HT1080 (cell line): ENCODE results near the gene BST1. TPM values are rescaled to one million over a fixed set of nuclear protein-coding genes. Genes with fewer than 3 reads are reported as not detected.

Experiments
- DNase-seq: peaks from one replicate; pipeline ENCODE4 v3.0.0-alpha.2; 2015; ENCODE audit warnings: low read depth
- total RNA-seq: library from RNA; depleted of rRNA; stranded (reverse); fragments of >200 nt; shearing (Covaris generic); gene quantifications from 2 replicates; pipeline ENCODE4 v1.2.3, GENCODE V29; 2014

The BST1 gene
- total RNA-seq, 1 experiment from 2014 or later = 0.43 TPM

DNA sequence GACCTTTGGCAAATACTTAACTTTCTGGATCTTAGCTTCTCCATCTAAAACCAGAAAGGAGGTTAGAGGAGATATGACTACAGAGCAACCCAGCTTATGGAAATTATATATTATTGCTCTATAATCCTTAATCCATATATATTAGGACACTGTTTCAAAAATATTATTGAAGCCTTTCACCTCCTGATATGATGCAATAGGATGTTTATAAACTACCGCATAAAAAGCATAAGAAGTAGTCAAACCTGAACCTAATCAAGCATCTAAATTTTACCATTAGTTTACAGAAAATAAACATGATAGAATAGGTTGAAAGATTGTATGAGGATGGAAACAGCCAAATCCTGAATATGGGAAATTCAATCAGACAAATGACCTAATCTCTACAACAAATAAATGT, 26.8 kb upstream of the BST1 start:
- no peak for DNase-seq

DNA sequence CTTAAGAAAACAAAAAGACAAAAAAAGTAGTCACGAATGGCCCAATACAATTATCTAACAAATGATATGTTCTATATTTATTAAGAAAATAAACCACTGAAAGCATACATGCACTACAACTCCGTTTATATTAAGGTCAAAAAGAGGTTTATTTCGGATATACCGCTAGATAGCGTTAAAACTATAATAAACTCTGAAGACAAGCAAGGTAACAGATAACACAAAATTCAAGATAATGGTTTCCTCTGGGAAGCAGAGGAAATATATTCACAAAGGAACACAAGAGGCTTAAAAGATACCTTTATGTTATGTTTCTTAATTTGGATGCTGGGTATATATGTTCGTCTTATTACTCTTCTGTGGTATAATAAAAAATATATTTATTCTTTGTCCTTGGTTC, 26.0 kb upstream of the BST1 start:
- no peak for DNase-seq

DNA sequence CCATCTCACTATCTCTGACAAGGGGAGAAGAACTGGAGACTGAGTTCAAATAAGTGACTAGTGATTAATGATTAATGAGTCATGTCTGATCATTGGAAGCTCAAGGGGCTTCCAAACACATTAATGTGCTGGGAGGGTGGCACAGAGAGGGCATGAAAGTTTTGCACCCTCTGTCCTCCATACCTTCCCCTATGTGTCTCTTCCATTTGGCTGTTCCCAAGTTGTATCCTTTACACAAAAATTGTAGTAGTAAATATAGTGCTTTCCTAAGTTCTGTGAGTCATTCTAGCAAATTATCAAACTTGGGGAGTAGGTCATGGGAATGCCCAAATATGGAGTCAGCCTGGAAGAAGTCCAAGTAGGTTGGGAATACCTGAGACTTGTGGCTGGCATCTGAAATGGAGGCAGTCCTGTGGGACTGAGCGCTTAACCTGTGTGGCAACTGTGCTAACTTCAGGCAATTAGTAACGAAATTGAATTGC, 25.3 kb upstream of the BST1 start:
- peak; percentile 52 for DNase-seq

DNA sequence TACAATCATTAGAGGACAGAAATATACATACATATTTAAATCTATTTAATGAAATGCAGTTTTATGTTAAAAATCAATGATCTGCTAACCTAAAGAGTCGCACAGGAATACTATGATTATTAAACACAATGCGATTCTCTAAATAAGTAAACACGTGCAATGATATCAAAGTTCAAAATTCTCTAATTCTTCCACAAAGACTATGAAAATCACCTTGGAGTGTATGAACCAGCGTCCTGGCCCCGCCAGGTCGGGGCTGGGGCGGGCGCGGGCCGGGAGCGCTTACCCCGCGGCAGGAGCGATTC, 21.8 kb upstream of the BST1 start:
- DNase-seq = no peak

DNA sequence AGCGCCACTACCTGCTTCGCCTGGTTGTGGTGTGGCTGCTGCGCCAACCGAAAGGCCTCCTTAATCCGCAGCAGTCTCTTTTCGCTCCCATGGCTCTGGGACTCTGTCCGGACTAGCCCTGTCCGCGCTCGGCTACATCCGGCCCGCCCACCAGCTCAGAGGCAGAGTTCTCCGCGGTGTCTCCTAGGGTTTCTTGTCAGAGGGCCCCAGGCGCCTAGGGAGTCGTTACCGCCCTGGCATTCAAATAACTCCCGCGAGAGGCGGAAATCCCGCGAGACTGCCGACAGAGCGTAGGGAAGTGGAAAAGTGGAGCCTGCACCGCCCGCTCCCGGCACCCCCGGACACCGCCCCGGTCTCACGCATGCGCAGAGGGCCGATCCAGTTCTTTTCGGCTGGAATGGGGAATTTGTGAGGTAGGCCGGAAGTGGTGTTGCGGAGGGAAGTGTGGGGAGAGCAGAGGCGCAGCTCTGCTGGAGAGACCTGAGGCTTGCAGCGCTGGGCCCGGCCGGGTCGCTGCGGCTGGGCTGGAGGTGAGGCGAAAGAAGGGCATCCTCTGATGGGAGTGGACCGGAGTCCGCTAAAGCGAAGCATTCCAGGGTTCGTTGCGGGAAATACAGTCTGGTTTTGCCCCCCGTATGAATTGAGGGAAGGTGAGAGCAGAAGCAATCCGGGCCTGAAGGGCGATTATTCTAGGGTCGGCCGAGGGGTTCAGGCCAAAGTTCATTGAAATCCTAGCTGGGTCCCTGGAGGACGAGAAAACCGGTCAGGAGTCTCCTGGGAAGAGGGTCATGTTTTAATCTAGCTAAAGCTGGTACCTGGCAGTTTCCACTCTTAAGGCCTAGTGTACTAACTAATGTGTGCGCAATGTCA, 21.3 kb upstream of the BST1 start, which contains the start of gene FAM200B:
TSS of gene FAM200B (plus strand) at position 456 of the 870 bp plus-strand sequence. CDS start 5,151 bp downstream, outside the sequence.
- peak; percentile 100 for DNase-seq

DNA sequence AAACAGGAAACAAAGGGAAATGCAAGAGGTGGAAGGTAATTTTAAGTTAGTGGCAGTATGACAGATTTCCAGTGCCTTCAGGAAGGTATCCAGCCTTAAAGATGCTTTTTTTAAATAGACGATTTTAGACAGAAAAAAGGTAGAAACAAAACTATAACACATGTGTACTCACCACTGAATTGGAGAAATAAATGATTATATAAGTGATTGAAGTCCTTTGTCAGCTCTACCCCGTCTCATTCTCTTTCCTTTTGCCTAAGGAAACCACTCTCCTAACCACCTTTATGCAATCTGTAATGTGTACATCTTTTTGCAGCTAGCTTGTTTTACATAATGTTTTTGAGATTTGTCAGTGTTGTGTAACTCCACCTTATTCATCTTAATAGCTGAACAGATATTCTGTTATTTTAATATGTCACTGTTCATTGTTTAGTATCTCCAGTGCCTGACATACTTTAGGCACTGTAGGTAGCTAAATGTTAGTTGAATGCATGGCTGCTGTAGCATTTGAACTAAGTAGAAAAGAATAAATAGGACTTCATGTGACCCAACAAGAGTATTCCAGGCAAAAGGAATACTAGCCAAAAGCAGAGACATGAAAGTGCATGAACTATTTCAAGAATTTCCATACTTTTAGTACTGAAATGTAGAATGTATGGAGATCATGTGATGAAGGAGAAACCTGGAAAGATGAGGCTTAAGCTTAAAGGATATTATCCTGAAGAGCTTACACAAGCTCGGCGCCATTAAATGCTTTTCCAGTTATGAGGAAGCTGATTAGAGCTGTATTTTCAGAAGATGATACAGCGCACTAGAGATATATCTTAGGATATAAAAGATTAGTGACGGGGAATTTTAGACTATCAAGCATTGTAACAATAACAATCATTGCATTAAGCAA, 20.4 kb upstream of the BST1 start:
- DNase-seq = no peak

DNA sequence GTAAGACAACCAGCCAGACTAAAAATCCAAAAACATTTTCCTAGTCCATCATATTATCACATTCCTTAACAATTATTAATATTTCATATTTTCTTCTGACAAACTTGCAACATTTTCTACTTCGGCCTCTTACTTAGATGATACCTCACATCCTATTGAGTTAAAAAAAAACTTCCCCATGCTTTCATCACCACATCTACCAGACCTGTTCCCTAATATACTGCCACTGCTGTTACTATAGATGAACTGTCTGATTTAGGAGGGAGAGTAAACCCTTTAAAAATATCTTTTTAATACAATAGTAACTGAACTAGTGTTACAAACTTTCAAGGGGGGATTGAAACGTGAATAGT, 19.7 kb upstream of the BST1 start:
- no peak for DNase-seq

DNA sequence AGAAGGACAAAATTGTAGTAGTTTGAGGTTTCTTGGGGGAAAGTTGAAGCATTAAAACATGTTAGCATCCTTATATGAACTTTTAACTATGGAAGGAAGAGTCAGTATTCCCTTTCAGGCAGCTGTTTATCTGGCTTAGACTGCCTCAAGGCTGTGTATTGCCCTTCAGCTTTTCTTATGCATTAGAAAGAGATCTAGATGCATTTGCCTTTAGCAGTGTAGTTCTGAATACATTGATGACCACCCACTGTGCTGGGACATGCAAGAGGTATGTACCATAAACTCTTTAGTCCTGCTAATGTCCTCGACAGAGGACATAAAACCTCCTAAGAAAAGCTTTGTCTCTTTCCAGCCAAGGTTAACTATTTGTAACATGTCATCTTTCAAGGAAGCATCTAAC, 18.4 kb upstream of the BST1 start:
- no peak for DNase-seq

GRCh38 chr4:15688051-15688450, 14.8 kb upstream of the BST1 start:
- DNase-seq = no peak

GRCh38 chr4:15689540-15689939, 13.3 kb upstream of the BST1 start:
- DNase-seq = no peak

- peak; percentile 94 for DNase-seq
Measured at GRCh38 chr4:15690020-15690809, 12.7 kb upstream of the BST1 start.

DNA sequence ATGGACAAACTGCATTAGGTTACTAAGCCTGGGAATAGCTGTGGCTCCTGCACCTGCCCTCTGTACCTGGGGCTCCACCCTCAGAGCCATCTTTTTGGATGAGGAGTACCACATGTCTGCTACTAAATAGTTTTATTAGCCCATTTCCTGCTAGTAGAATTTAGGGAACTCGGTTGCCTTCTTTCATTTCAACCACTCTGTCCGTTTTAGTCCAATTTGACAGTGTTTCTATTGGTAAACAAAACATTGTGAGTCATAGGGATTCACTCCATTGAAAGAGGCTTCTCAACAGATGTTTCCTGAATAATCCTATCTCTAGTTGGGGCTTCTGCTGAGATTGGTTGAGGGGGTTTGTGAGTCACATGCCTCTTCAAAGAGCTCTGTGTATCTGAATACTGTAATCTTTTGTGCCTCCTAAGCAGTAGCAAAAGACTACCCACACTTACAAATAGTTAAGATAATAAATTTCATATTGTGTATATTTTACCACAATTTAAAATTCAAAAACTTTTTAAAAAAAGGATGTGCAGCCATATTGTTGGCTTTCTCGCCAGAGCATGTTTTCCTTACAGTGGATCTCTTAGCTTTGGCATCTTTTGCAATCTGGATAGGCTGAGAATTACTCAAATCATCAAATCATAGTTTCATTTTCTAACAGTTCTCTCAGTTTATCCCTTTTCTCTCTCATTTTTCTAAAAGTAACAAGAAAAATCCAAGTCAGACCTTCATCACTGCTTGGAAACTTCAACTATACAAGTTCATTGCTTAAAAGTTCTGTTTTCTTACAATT, 11.3 kb upstream of the BST1 start:
- DNase-seq = peak; percentile 71

DNA sequence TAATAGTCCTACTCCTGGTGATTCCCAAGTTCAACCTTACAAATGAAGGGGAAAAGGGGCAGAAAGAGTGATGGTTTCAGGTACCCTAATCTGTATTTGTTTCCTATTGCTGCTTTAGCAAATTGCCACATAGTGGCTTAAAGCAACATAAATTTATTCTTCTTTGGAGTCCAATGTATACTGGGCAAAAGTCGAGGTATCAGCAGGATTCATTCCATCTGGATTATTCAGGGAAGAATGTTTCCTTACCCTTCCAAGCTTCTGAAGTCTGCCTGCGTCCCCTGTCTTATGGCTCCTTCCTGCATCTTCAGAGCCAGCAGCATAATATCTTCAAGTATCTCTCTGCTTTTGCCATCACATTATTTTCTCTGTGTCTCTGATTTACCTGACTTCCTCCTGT, 10.3 kb upstream of the BST1 start:
- DNase-seq = no peak

DNA sequence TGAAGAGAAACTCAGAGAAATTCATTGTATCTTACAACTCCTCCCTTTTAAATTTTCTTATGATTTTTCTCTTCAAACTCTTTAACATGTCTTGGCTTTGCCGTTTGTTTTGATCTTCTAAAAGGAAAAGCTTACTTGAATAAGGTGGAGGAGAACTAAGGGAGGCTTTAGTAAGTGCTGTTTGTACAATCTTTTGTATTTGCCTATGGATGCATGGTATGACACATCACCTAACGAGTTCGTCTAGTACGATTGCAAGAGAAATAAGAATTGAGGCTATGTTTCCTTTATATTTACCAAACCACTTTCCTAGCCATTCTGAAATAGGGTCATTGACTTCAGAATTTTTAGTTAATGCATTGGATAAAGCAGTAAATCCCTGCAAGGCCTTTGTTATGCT, 8.4 kb upstream of the BST1 start:
- DNase-seq = no peak

- peak; percentile 100 for DNase-seq
Measured at GRCh38 chr4:15695240-15695699, 7.6 kb upstream of the BST1 start.

DNA sequence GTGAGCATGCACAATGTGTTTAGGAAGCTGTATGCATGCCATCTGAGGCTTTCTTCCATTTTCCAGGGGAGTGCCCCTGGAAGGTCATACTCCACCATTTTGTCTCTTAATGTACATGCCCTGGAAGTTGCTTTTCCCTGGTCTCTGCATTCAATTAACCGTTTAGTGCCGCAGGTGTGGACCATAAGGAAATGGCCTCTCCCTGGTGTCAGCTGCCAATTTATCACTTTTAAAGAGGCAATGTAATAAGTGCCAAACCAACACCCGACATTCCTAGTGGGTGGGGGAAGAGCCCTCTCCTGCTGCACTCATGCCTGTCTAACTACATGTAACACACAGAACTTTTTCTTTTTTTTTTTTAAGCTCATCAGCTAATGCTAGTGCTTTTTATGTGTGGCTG, 7.1 kb upstream of the BST1 start:
- no peak for DNase-seq

DNA sequence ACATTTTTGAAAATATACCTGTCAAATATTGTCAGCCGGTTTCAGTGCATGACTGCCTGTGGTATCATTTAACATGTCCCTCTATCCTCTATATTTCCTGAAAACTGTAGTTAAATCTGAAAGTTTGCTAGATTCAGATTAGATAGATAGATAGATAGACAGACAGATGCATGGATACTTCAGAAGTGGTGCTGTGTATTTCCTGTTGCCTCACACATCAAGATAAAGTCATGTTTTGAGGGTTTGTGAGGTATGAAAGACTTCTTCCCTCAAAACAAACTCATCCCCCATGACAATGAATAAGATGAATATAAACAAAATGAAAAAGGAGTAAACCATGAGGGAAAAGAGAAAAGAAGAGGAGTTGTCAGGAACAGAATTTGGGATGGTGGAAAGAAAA, 6.0 kb upstream of the BST1 start:
- DNase-seq = no peak

GRCh38 chr4:15703439-15703838, 574 bp downstream of the BST1 start:
- no peak for DNase-seq

DNA sequence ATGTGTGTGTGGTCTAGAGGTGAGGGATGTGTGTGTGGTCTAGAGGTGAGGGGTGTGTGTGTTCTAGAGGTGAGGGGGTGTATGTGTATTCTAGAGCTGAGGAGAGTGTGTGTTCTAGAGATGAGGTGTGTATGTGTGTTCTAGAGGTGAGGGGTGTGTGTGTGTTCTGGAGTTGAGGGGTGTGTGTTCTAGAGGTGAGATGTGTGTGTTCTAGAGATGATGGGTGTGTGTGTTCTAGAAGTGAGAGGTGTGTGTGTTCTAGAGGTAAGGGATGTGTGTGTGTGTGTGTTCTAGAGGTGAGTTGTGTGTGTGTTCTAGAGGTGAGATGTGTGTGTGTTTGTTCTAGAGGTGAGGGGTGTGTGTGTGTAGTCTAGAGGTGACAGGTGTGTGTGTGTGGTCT, 1.3 kb downstream of the BST1 start:
- DNase-seq = no peak

GRCh38 chr4:15706646-15707362, 3.9 kb downstream of the BST1 start:
- DNase-seq = no peak
